B cell (primary cell): ENCODE measurements around the gene FHIT.

Source experiments
- CTCF ChIP-seq: fragments of 200-600 bp; IDR thresholded peaks from one replicate; pipeline ENCODE4 v1.8.0; 2022; ENCODE audit warnings: antibody characterized with exemption, mild to moderate bottlenecking
- EZH2 ChIP-seq: IDR thresholded peaks from 2 replicates; pipeline ENCODE4 v1.6.1; 2012; ENCODE audit warnings: borderline replicate concordance, low read depth, mild to moderate bottlenecking, moderate library complexity, low read length; ENCODE audit not compliant: insufficient read depth, poor library complexity, severe bottlenecking

GRCh38 chr3:60085649-60086048 lies 1165.6 kb downstream of the FHIT start:
- TF ChIP-seq EZH2, result no peak
- TF ChIP-seq CTCF, result no peak
